B cell (primary cell): ENCODE data around the gene PRKCZ. TPM values are rescaled to one million over a fixed set of nuclear protein-coding genes. Genes with fewer than 3 reads are reported as not detected.

Experiments used
- ATAC-seq: fragments of 200-7000 bp; cut with Tn5 transposase; one replicate; pipeline ENCODE4 v1.10.0; 2021; ENCODE audit warnings: low read depth, mild to moderate bottlenecking, moderate number of reproducible peaks, moderate library complexity
- CTCF ChIA-PET: fragments of 350-600 bp; sonication (Branson Sonifier 250); formaldehyde crosslinking; loops from one replicate; lab custom pipeline; 2021; ENCODE audit warnings: antibody characterized with exemption, inconsistent platforms; lab: Charles Lee
- POLR2A ChIA-PET: fragments of 350-600 bp; sonication (Branson Sonifier 250); formaldehyde crosslinking; loops from one replicate; lab custom pipeline; 2021; ENCODE audit warnings: antibody characterized with exemption; lab: Charles Lee
- DNase-seq: peaks from one replicate; pipeline ENCODE4 v3.0.0; 2013
- H2AFZ ChIP-seq: 2 replicates; pipeline ENCODE4 v1.6.1; 2012; ENCODE audit warnings: mild to moderate bottlenecking, low read depth, low read length; ENCODE audit not compliant: insufficient read depth, poor library complexity, severe bottlenecking
- H3K27ac ChIP-seq, 2 donors: 1 replicate in 1 of 2; 2 replicates in 1 of 2; pipeline ENCODE4 v1.5.1; 2012 to 2013; ENCODE audit warnings: low read length in 2 of 2, mild to moderate bottlenecking in 2 of 2, moderate library complexity in 1 of 2
- H3K27me3 ChIP-seq, 4 experiments: fragments of 200-600 bp in 1 of 4; sonication (generic) in 1 of 4; replicated peaks in 1 of 4; 1 replicate in 2 of 4; 2 replicates in 2 of 4; pipeline versions ENCODE4 v1.6.1 to v1.7.0; 2013 to 2016; ENCODE audit warnings: low read length in 3 of 4, mild to moderate bottlenecking in 2 of 4, mixed read lengths in 1 of 4, moderate library complexity in 1 of 4; ENCODE audit not compliant: insufficient read depth in 4 of 4, control insufficient read depth in 3 of 4; ENCODE audit errors: control extremely low read depth in 1 of 4
- H3K36me3 ChIP-seq, 2 experiments: replicated peaks in 1 of 2; 1 replicate in 1 of 2; 2 replicates in 1 of 2; pipeline versions ENCODE4 v1.6.1 to v1.7.1; 2013; ENCODE audit warnings: low read length in 1 of 2; ENCODE audit not compliant: insufficient read depth in 2 of 2, control insufficient read depth in 1 of 2; ENCODE audit errors: control extremely low read depth in 1 of 2, extremely low read depth in 1 of 2
- H3K4me1 ChIP-seq, 2 donors: fragments of 200-600 bp in 1 of 2; sonication (generic) in 1 of 2; 1 replicate in 1 of 2; 2 replicates in 1 of 2; pipeline versions ENCODE4 v1.5.1 to v1.6.1; 2013 to 2017; ENCODE audit warnings: low read length in 2 of 2; ENCODE audit not compliant: control insufficient read depth in 2 of 2, insufficient read depth in 2 of 2
- H3K4me2 ChIP-seq: replicated peaks from 2 replicates; pipeline ENCODE3; 2012; ENCODE audit warnings: mild to moderate bottlenecking, low read depth, low read length; ENCODE audit not compliant: poor library complexity, severe bottlenecking
- H3K4me3 ChIP-seq, 5 experiments: fragments of 200-600 bp in 1 of 5; sonication (generic) in 1 of 5; 1 replicate in 3 of 5; 2 replicates in 2 of 5; pipeline versions ENCODE4 v1.5.1 to v1.7.0; 2011 to 2016; ENCODE audit warnings: low read length in 4 of 5, mild to moderate bottlenecking in 4 of 5, low read depth in 2 of 5, control low read depth in 1 of 5, moderate library complexity in 1 of 5; ENCODE audit not compliant: insufficient read depth in 1 of 5; ENCODE audit errors: control extremely low read depth in 1 of 5, extremely low read depth in 1 of 5
- H3K79me2 ChIP-seq: fragments of 200-600 bp; sonication (generic); one replicate; pipeline ENCODE4 v1.6.0; 2016; ENCODE audit warnings: low read length; ENCODE audit not compliant: control insufficient read depth, insufficient read depth
- H3K9ac ChIP-seq: fragments of 200-600 bp; sonication (generic); 2 replicates; pipeline ENCODE4 v1.6.1; 2017; ENCODE audit warnings: mild to moderate bottlenecking, low read length, moderate library complexity
- H3K9me3 ChIP-seq, 3 donors: one replicate each; pipeline versions ENCODE4 v1.6.1 to v1.7.1; 2013; ENCODE audit warnings: low read length in 2 of 3; ENCODE audit not compliant: control insufficient read depth in 2 of 3, insufficient read depth in 1 of 3; ENCODE audit errors: control extremely low read depth in 1 of 3
- H4K20me1 ChIP-seq: 2 replicates; pipeline ENCODE4 v1.6.0; 2012; ENCODE audit warnings: mild to moderate bottlenecking, low read length; ENCODE audit not compliant: insufficient read depth, control insufficient read depth, poor library complexity, severe bottlenecking
- H3K27ac Mint-ChIP-seq: one replicate; pipeline ENCODE4 v1.8.0; 2021; ENCODE audit warnings: mixed read lengths
- H3K27me3 Mint-ChIP-seq: one replicate; pipeline ENCODE4 v1.8.0; 2021; ENCODE audit warnings: mixed read lengths
- H3K4me1 Mint-ChIP-seq: one replicate; pipeline ENCODE4 v1.8.0; 2021; ENCODE audit warnings: mixed read lengths
- H3K4me3 Mint-ChIP-seq: one replicate; pipeline ENCODE4 v1.8.0; 2021; ENCODE audit warnings: mixed read lengths
- H3K9me3 Mint-ChIP-seq: one replicate; pipeline ENCODE4 v1.8.0; 2022; ENCODE audit warnings: mixed read lengths; ENCODE audit not compliant: insufficient read depth
- CTCF ChIP-seq: fragments of 200-600 bp; IDR thresholded peaks from one replicate; pipeline ENCODE4 v1.8.0; 2022; ENCODE audit warnings: antibody characterized with exemption, mild to moderate bottlenecking
- EZH2 ChIP-seq: IDR thresholded peaks from 2 replicates; pipeline ENCODE4 v1.6.1; 2012; ENCODE audit warnings: borderline replicate concordance, low read depth, mild to moderate bottlenecking, moderate library complexity, low read length; ENCODE audit not compliant: insufficient read depth, poor library complexity, severe bottlenecking
- WGBS: methylation state at CpG from one replicate; pipeline ENCODE4 v1.1.5; 2013; ENCODE audit warnings: missing lambda C conversion rate; ENCODE audit not compliant: insufficient coverage; 5-methylcytosine and 5-hydroxymethylcytosine counted together
- intact Hi-C: fragments of 100-400 bp; cut with micrococcal nuclease; formaldehyde crosslinking; loops from one replicate; pipeline ENCODE4 v1.10.0; 2022
- polyA plus RNA-seq: library from polyadenylated mRNA; depleted of rRNA; stranded (reverse); fragments of >200 nt; gene quantifications from 2 replicates; pipeline ENCODE4 v1.2.3, GENCODE V29; 2012
- total RNA-seq, 2 donors: library from RNA; stranded (reverse); fragments of 120-200 nt in 1 of 2; gene quantifications; 1 replicate in 1 of 2; 2 replicates in 1 of 2; pipeline versions ENCODE4 v1.2.3 to v1.2.4, GENCODE V29; 2013 to 2022

PRKCZ gene
- total and polyA plus RNA-seq, 2 donors (not counting 1 experiment from before 2014, with no cell fraction given) = 17.9 to 53.2 TPM

- no peak overlapping the region for H3K4me3 Mint-ChIP-seq
- TF ChIP-seq EZH2 = no peak
- no peak for TF ChIP-seq CTCF
- Histone ChIP-seq H3K27ac (no peak overlapping the region), H2AFZ (no peak overlapping the region), H4K20me1 (no peaks in the 10 kb centered on the region), H3K4me2 (no peak overlapping the region), H3K9ac (no peak overlapping the region), H3K36me3 (no peaks in the 10 kb centered on the region), H3K9me3 (no peaks in the 10 kb centered on the region), H3K27me3 (peaks cover 0 to 12% (median 3%) of the 10 kb centered on the region in 4 experiments), H3K4me1 (peaks cover 10 to 16% of the 10 kb centered on the region in 2 donors), H3K79me2 (no peaks in the 10 kb centered on the region), H3K4me3 (no peak overlapping the region)
- no peak for ATAC-seq
- H3K27me3 Mint-ChIP-seq = no peaks in the 10 kb centered on the region
- POLR2A ChIA-PET = no interaction called here
- CTCF ChIA-PET = no interaction called here
- H3K4me1 Mint-ChIP-seq = peaks cover 7% of the 10 kb centered on the region
- no peak for DNase-seq
- no peaks in the 10 kb centered on the region for H3K9me3 Mint-ChIP-seq
- intact Hi-C loops = no loop called here
- H3K27ac Mint-ChIP-seq = no peak overlapping the region
- WGBS = 97% methylated on average over 25 of the region's 25 CpGs
Observed at GRCh38 chr1:2215909-2216766, 165.9 kb downstream of the PRKCZ start.

- Mint-ChIP-seq H3K9me3 (no peaks in the 10 kb centered on the region), H3K27ac (no peak overlapping the region), H3K27me3 (no peaks in the 10 kb centered on the region), H3K4me1 (peaks cover 7% of the 10 kb centered on the region), H3K4me3 (no peak overlapping the region)
- Histone ChIP-seq H3K4me3 (no peak overlapping the region), H2AFZ (no peak overlapping the region), H4K20me1 (no peaks in the 10 kb centered on the region), H3K36me3 (no peaks in the 10 kb centered on the region), H3K79me2 (no peaks in the 10 kb centered on the region), H3K4me1 (peaks cover 10 to 16% of the 10 kb centered on the region in 2 donors), H3K9ac (no peak overlapping the region), H3K4me2 (no peak overlapping the region), H3K27me3 (peaks cover 0 to 12% (median 3%) of the 10 kb centered on the region in 4 experiments), H3K9me3 (no peaks in the 10 kb centered on the region), H3K27ac (no peak overlapping the region)
- 85% methylated on average over 7 of the region's 7 CpGs for WGBS
- CTCF ChIA-PET = interaction anchor here (0.8 kb wide), 1 partner anchor 12 kb away, joined by 4 read pairs; no protein-coding TSS in a partner anchor
- intact Hi-C loops = no loop called here
- no peak for TF ChIP-seq EZH2
- TF ChIP-seq CTCF = no peak
- POLR2A ChIA-PET = no interaction called here
- no peak for DNase-seq
- no peak for ATAC-seq
Observed at GRCh38 chr1:2216767-2217058, 166.5 kb downstream of the PRKCZ start.
